ENCODE measurements around the gene KCNIP4. TPM values are rescaled to one million over a fixed set of nuclear protein-coding genes. Genes with fewer than 3 reads are reported as not detected.
A peak's percentile ranks its signal among the peaks of the same experiment; 100 is the strongest.

KCNIP4 gene
- total and polyA plus RNA-seq, 7 donors: 0.03 TPM; not detected in 6

DNA sequence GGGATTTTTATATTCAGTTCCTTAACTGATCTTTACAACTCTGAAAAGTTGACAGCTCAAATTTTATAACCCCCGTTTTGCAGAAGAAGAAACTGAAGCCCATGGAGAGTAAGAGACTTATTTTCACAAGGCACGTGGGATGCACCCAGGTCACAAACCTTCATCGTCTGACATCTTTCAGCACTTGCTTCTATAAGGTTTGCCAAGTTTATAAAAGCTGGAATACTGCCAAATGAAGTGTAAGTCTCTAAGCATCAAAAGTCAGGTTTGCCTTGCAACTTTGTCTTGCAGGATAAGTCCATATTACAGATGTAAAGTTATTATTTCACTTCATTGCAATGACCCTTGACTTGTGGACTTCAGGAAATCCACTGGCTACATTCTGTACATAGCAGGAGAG, 6.3 kb upstream of the KCNIP4 start:
- TF ChIP-seq, protein P1, sequence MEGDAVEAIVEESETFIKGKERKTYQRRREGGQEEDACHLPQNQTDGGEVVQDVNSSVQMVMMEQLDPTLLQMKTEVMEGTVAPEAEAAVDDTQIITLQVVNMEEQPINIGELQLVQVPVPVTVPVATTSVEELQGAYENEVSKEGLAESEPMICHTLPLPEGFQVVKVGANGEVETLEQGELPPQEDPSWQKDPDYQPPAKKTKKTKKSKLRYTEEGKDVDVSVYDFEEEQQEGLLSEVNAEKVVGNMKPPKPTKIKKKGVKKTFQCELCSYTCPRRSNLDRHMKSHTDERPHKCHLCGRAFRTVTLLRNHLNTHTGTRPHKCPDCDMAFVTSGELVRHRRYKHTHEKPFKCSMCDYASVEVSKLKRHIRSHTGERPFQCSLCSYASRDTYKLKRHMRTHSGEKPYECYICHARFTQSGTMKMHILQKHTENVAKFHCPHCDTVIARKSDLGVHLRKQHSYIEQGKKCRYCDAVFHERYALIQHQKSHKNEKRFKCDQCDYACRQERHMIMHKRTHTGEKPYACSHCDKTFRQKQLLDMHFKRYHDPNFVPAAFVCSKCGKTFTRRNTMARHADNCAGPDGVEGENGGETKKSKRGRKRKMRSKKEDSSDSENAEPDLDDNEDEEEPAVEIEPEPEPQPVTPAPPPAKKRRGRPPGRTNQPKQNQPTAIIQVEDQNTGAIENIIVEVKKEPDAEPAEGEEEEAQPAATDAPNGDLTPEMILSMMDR (IDR thresholded peaks at IDR 0.05): no peak
- ATAC-seq (no peak), DNase-seq (no peak)
- Histone ChIP-seq H3K4me1 (no peaks in the 10 kb centered on the region), H3K27me3 (ENCODE audit: insufficient read depth in 3 of 3, low read length in 2 of 3) (peaks cover 0 to 3% (median 0%) of the 10 kb centered on the region in 3 donors), H3K27ac (no peak overlapping the region), H3K4me3 (no peak overlapping the region), H3K36me3 (ENCODE audit: insufficient read depth in 1 of 2, low read depth in 1 of 2) (no peaks in the 10 kb centered on the region), H3K9me3 (no peaks in the 10 kb centered on the region)
- intact Hi-C loops (cut with DNase I): no loop called here
- WGBS, 3 donors: 13 to 27% (median 13%) methylated on average over 3 of the region's 3 CpGs

DNA sequence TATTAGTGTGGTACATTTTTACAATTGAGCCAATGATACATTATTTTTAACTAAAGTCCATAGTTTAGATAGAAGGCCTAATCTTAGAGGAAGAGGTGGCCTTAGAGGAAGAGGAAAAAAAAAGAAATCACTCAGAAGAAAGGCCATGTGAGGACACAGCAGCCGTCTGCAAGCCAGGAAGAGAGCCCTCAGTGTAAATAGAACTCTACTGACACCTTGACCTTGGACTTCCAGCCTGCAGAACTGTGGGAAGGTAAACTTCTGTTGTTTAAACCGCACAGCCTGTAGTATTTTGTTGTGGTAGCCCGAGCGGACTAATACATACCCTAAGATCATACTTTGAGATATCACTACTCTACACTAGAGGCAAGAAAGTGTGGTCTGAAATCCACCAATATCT, 5.1 kb upstream of the KCNIP4 start:
- TF ChIP-seq, protein P1 (IDR thresholded peaks at IDR 0.05): no peak
- Histone ChIP-seq H3K27ac (no peak overlapping the region), H3K27me3 (ENCODE audit: insufficient read depth in 3 of 3, low read length in 2 of 3) (peaks cover 3 to 5% (median 4%) of the 10 kb centered on the region in 3 donors), H3K4me1 (no peaks in the 10 kb centered on the region), H3K4me3 (no peak overlapping the region), H3K36me3 (ENCODE audit: insufficient read depth in 1 of 2, low read depth in 1 of 2) (no peaks in the 10 kb centered on the region), H3K9me3 (no peaks in the 10 kb centered on the region)
- WGBS, 3 donors: 51 to 54% (median 54%) methylated on average over 4 of the region's 4 CpGs
- ATAC-seq: no peak
- DNase-seq: no peak
- intact Hi-C loops (cut with DNase I): no loop called here

DNA sequence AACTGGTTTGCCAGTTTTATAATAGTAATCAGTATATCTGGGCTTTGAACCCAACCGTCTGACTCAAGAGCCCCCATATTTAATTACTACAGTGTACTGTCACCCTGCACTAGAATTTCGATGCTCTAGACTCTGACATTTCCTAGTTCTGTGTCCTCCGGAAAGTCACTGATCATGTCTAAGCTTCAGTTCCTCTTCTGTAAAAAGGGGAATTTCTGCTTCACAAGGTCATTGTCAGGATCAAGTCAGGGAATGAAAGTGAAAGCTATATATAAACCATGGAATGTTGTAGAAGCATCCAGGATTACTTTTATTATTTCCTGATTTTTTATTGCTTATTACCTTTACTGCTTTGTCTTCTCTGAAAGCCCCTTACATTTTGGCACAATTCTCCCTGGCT, 4.0 kb upstream of the KCNIP4 start:
- H3K9me3 ChIP-seq: no peaks in the 10 kb centered on the region
- no peak for ATAC-seq
- H3K4me1 ChIP-seq: no peaks in the 10 kb centered on the region
- H3K27me3 ChIP-seq (ENCODE audit: insufficient read depth in 3 of 3, low read length in 2 of 3): peaks cover under 1 to 13% (median 9%) of the 10 kb centered on the region in 3 donors
- no peak overlapping the region for H3K4me3 ChIP-seq
- H3K27ac ChIP-seq: no peak overlapping the region
- DNase-seq: no peak
- TF ChIP-seq, protein P1 (IDR thresholded peaks at IDR 0.05): no peak
- intact Hi-C loops (cut with DNase I): no loop called here
- H3K36me3 ChIP-seq (ENCODE audit: insufficient read depth in 1 of 2, low read depth in 1 of 2): no peaks in the 10 kb centered on the region
- whole genome bisulfite sequencing, 3 donors: 65 to 70% (median 66%) methylated on average over 3 of the region's 3 CpGs

DNA sequence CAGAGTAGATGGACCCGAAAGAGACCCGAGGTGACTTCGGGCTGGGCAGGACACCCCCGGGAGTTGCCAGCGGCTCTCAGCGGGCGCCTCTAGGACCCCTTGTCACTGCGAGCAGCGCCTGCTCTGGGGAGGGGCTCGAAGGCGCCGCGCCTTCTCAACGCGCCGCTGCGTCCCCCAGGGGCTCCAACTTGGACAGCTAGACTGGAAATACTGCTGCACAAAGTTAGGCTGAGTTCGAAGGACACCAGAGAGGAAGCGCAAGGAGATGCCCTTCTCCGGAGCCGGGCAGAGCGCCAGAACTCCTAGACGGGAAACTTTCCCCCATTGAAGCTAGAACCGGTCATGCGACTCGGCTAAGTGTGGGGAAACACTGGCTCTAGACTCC, 493 bp upstream of the KCNIP4 start:
- Histone ChIP-seq H3K36me3 (ENCODE audit: insufficient read depth in 1 of 2, low read depth in 1 of 2) (no peaks in the 10 kb centered on the region), H3K9me3 (no peaks in the 10 kb centered on the region), H3K27ac (no peak overlapping the region), H3K4me1 (no peaks in the 10 kb centered on the region), H3K27me3 (ENCODE audit: insufficient read depth in 3 of 3, low read length in 2 of 3) (peaks cover 3 to 22% (median 12%) of the 10 kb centered on the region in 3 donors), H3K4me3 (peak overlapping the region; percentile 28)
- WGBS, 3 donors: 3 to 6% (median 4%) methylated on average over 23 to 26 of the region's 26 CpGs
- no peak for ATAC-seq
- DNase-seq: no peak
- intact Hi-C loops (cut with DNase I): no loop called here
- TF ChIP-seq, protein P1 (IDR thresholded peaks at IDR 0.05): no peak

DNA sequence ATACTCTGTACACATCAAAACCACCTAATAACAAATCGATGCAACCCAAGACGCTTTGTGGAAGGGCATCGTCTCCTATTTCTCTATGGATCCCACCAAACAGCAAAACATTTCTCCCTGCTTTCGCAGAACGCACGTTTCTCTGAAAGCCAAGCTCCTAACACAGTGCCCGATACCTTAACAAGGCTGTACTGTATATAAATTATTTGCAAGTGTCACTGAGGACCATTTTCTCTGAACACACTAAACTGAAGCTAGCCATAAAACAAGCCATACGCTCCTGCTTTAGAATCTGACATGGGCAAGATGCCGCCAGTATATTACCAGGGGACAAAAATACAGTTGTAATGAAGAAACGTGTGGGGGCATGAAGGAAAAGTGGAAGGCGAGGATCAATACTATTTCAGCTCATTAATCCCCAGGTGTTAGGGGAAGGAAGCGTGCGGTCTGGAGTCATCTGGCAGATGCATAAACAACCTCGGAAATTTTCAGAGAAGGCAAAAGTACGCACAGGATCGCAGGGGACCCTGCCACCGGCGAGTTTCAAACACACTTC, 703 bp downstream of the KCNIP4 start:
- Histone ChIP-seq H3K27ac (no peak overlapping the region), H3K9me3 (no peaks in the 10 kb centered on the region), H3K27me3 (ENCODE audit: insufficient read depth in 3 of 3, low read length in 2 of 3) (peaks cover 3 to 22% (median 12%) of the 10 kb centered on the region in 3 donors), H3K36me3 (ENCODE audit: insufficient read depth in 1 of 2, low read depth in 1 of 2) (no peaks in the 10 kb centered on the region), H3K4me1 (no peaks in the 10 kb centered on the region), H3K4me3 (no peak overlapping the region)
- intact Hi-C loops (cut with DNase I): no loop called here
- TF ChIP-seq, protein P1 (IDR thresholded peaks at IDR 0.05): no peak
- DNase-seq (no peak), ATAC-seq (no peak)
- 10 to 16% (median 11%) methylated on average over 18 of the region's 18 CpGs for WGBS, 3 donors

Measured in psoas muscle (tissue), 8 donors.